BJ (cell line): ENCODE results near the gene THSD7A. TPM values are rescaled to one million over a fixed set of nuclear protein-coding genes. Genes with fewer than 3 reads are reported as not detected.

Experiments used
- CTCF ChIA-PET: fragments of 350-600 bp; formaldehyde crosslinking; extraction: SDS; loops from one replicate; lab custom pipeline; 2021; ENCODE audit warnings: antibody characterized with exemption, inconsistent platforms; lab: Yijun Ruan, JAX
- POLR2A ChIA-PET: fragments of 300-600 bp; sonication (Branson Sonifier 250); formaldehyde crosslinking; extraction: SDS; loops from one replicate; lab custom pipeline; 2021; ENCODE audit warnings: antibody characterized with exemption; lab: Charles Lee
- DNase-seq: peaks from one replicate; pipeline ENCODE4 v3.0.0-alpha.2; 2011; ENCODE audit warnings: low read depth
- H3K27me3 ChIP-seq: 2 replicates; pipeline ENCODE4 v1.6.0; 2011; ENCODE audit warnings: low read length; ENCODE audit not compliant: control insufficient read depth, insufficient read depth
- H3K36me3 ChIP-seq: 2 replicates; pipeline ENCODE4 v1.5.1; 2011; ENCODE audit warnings: low read length; ENCODE audit not compliant: control insufficient read depth, insufficient read depth
- H3K4me3 ChIP-seq: 2 replicates; pipeline ENCODE4 v1.5.1; 2011; ENCODE audit warnings: low read depth, mild to moderate bottlenecking, control low read depth, low read length
- polyA plus RNA-seq: library from polyadenylated mRNA; depleted of rRNA; stranded (reverse); fragments of >200 nt; gene quantifications from 2 replicates; pipeline ENCODE4 v1.2.3, GENCODE V29; 2011
- TF ChIP-seq, protein P1 (sequence below): IDR thresholded peaks from 2 replicates; pipeline ENCODE4 v1.5.1; 2011; ENCODE audit warnings: low read depth, mild to moderate bottlenecking, control low read depth, inconsistent platforms, low read length, moderate library complexity; ENCODE audit not compliant: insufficient read depth

The THSD7A gene
- polyA plus RNA-seq, 1 experiment: 0.02 TPM

DNA sequence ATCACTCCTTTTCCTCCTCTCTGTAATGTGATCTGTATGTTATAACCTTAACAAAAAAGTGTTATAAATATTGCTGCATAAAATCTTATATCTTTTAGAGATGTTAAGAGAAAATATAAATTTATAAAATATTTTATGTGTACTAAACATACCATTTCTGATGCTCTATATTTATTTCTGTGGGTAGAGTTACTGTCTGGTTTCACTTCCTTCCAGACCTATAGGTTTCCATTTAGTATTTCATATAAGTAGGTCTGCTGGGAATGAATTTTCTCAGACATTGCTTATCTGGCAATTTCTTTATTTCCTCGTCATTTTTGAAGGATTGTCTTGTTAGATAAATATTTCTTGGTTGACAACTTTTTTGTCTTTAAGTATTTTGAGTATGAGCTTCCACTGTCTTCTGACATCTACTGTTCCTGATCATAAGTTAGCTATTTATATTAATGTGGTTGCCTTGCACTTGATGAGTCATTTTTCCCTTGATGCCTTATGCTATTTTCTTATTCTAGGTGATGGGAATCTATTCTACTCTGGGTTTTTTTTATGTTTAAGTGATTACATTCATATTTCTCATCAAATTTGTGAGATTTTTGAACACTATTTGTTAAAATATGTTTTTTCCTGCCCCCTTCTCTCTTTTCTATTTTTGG lies 11.2 kb upstream of the THSD7A start:
- ChIA-PET CTCF (no interaction called here), POLR2A (no interaction called here)
- DNase-seq: no peak
- no peaks in the 10 kb centered on the region for H3K27me3 ChIP-seq
- no peak overlapping the region for H3K4me3 ChIP-seq
- TF ChIP-seq, protein P1, sequence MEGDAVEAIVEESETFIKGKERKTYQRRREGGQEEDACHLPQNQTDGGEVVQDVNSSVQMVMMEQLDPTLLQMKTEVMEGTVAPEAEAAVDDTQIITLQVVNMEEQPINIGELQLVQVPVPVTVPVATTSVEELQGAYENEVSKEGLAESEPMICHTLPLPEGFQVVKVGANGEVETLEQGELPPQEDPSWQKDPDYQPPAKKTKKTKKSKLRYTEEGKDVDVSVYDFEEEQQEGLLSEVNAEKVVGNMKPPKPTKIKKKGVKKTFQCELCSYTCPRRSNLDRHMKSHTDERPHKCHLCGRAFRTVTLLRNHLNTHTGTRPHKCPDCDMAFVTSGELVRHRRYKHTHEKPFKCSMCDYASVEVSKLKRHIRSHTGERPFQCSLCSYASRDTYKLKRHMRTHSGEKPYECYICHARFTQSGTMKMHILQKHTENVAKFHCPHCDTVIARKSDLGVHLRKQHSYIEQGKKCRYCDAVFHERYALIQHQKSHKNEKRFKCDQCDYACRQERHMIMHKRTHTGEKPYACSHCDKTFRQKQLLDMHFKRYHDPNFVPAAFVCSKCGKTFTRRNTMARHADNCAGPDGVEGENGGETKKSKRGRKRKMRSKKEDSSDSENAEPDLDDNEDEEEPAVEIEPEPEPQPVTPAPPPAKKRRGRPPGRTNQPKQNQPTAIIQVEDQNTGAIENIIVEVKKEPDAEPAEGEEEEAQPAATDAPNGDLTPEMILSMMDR: no peak
- H3K36me3 ChIP-seq: no peaks in the 10 kb centered on the region

DNA sequence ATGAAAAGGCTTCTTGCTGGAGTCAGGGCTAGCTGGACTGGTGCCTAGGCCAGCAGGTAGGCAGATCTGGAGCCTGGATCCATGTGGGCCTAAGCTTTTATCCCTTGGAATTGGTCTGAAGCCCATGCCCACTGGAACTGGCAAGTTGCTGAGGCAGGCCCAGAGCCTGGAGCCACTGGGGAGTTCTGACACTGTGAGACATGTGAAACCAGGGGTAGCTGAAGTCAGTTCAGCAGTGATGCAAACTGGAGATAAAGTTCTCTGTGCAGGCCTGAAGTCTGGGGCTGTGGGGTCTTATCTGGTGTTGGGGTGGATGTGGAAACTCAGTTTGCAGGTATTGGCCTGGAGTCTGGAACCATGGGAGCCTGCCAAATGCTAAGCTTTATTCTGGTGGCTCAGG lies 9.7 kb upstream of the THSD7A start:
- POLR2A ChIA-PET: no interaction called here
- no peak for DNase-seq
- Histone ChIP-seq H3K4me3 (no peak overlapping the region), H3K36me3 (no peaks in the 10 kb centered on the region), H3K27me3 (no peaks in the 10 kb centered on the region)
- TF ChIP-seq, protein P1: no peak
- CTCF ChIA-PET: interaction anchor here (0.6 kb wide), 1 partner anchor 71 kb away, joined by 3 read pairs; no protein-coding TSS in a partner anchor

DNA sequence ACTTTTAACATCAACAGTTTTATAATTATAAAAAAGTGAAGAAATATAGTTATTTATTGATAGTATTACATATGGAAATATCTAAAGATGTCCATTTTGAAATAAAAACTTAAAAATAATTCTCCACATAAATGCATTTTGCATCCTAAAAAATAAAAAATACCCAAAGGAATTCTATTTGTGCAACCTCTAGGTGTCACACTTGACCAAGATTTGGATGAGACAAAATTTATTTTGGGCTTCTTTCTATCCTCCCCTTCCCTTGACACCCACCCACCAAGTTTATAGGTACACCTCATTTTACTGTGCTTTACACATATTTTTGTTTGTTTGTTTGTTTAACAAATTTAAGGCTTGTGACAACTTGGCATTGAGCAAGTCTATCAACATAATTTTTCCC lies 3.3 kb upstream of the THSD7A start:
- Histone ChIP-seq H3K27me3 (no peaks in the 10 kb centered on the region), H3K4me3 (no peak overlapping the region), H3K36me3 (no peaks in the 10 kb centered on the region)
- TF ChIP-seq, protein P1: peak; percentile 16; the same call in 1 of the 2 replicates
- no peak for DNase-seq
- ChIA-PET CTCF (no interaction called here), POLR2A (no interaction called here)

- CTCF ChIA-PET: no interaction called here
- Histone ChIP-seq H3K36me3 (no peaks in the 10 kb centered on the region), H3K27me3 (no peaks in the 10 kb centered on the region), H3K4me3 (no peak overlapping the region)
- POLR2A ChIA-PET: no interaction called here
- TF ChIP-seq, protein P1: no peak
- DNase-seq: no peak
Measured at GRCh38 chr7:11833431-11833830, 1.4 kb upstream of the THSD7A start.

GRCh38 chr7:11831156-11831735 lies 752 bp downstream of the THSD7A start:
- H3K4me3 ChIP-seq: peak overlapping the region; percentile 21
- POLR2A ChIA-PET: no interaction called here
- no peaks in the 10 kb centered on the region for H3K27me3 ChIP-seq
- TF ChIP-seq, protein P1: no peak
- no peak for DNase-seq
- CTCF ChIA-PET: interaction anchor here (1.0 to 1.1 kb wide), 2 partner anchors 13 to 54 kb away, joined by 3 read pairs; no protein-coding TSS in a partner anchor
- no peaks in the 10 kb centered on the region for H3K36me3 ChIP-seq
